GM18508 (cell line): ENCODE results near the gene JAM3.

ENCODE experiments used
- ATAC-seq: cut with Tn5 transposase; IDR thresholded peaks from one replicate; pipeline ENCODE4 v1.9.1; 2021; ENCODE audit warnings: moderate number of reproducible peaks; ENCODE audit not compliant: insufficient read depth, unreplicated experiment

JAM3 gene

GRCh38 chr11:134038897-134039470, 29.9 kb upstream of the JAM3 start:
- no peak for ATAC-seq

- no peak for ATAC-seq
Measured at GRCh38 chr11:134039726-134040385, 29.0 kb upstream of the JAM3 start.

- ATAC-seq = no peak
Measured at GRCh38 chr11:134040386-134041302, 28.2 kb upstream of the JAM3 start.

GRCh38 chr11:134041349-134041748, 27.5 kb upstream of the JAM3 start:
- ATAC-seq = no peak

GRCh38 chr11:134041791-134042696, 26.8 kb upstream of the JAM3 start:
- no peak for ATAC-seq

- no peak for ATAC-seq
Measured at GRCh38 chr11:134043821-134044420, 25.0 kb upstream of the JAM3 start.

GRCh38 chr11:134044514-134045284, 24.2 kb upstream of the JAM3 start:
- no peak for ATAC-seq

GRCh38 chr11:134045799-134046635, 22.9 kb upstream of the JAM3 start:
- ATAC-seq = no peak

- ATAC-seq = no peak
Measured at GRCh38 chr11:134046681-134047449, 22.0 kb upstream of the JAM3 start.

- ATAC-seq = no peak
Measured at GRCh38 chr11:134047586-134047999, 21.3 kb upstream of the JAM3 start.

- no peak for ATAC-seq
Measured at GRCh38 chr11:134048028-134048427, 20.8 kb upstream of the JAM3 start.

GRCh38 chr11:134049303-134049702, 19.6 kb upstream of the JAM3 start:
- no peak for ATAC-seq

- no peak for ATAC-seq
Measured at GRCh38 chr11:134050541-134051383, 18.1 kb upstream of the JAM3 start.

GRCh38 chr11:134052395-134052987, 16.4 kb upstream of the JAM3 start:
- no peak for ATAC-seq

- no peak for ATAC-seq
Measured at GRCh38 chr11:134052988-134053945, 15.6 kb upstream of the JAM3 start.
